GM12874 (cell line): ENCODE data around the gene LGR5.

ENCODE experiments used
- TF ChIP-seq, protein P1 (sequence below): IDR thresholded peaks from 2 replicates; pipeline ENCODE4 v1.5.1; 2011; ENCODE audit warnings: low read depth, mild to moderate bottlenecking, control low read depth, low read length, moderate library complexity; ENCODE audit not compliant: insufficient read depth

The LGR5 gene

DNA sequence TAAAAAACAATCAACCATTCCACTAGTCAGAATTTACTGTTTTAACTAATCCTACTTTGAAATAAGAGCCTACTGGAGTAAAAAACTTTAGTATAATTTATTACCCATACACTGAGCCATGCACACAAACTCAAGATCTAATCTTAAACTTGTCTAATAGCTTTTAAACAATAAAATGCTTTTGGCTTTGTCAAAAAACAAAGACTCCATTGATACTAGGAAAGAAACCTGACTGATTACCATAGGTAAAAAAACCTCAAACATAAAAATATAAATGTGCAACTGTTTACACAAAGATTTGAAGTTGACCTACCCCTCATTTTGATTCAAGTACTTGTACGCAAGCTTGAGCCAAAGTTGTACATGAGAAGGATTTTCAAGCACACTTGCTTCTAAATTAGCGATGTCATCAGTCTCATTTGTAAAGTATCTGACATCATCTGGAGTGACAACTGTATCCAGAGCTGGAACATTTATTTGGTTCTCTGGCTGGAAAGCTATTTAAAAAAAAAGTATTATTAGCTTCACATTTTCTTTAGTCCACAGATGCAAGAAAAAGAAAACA lies 187.9 kb downstream of the LGR5 start:
- TF ChIP-seq, protein P1, sequence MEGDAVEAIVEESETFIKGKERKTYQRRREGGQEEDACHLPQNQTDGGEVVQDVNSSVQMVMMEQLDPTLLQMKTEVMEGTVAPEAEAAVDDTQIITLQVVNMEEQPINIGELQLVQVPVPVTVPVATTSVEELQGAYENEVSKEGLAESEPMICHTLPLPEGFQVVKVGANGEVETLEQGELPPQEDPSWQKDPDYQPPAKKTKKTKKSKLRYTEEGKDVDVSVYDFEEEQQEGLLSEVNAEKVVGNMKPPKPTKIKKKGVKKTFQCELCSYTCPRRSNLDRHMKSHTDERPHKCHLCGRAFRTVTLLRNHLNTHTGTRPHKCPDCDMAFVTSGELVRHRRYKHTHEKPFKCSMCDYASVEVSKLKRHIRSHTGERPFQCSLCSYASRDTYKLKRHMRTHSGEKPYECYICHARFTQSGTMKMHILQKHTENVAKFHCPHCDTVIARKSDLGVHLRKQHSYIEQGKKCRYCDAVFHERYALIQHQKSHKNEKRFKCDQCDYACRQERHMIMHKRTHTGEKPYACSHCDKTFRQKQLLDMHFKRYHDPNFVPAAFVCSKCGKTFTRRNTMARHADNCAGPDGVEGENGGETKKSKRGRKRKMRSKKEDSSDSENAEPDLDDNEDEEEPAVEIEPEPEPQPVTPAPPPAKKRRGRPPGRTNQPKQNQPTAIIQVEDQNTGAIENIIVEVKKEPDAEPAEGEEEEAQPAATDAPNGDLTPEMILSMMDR, result no peak
